Adipose tissue (tissue), 3 donors: ENCODE results near the gene TARBP1. TPM values are rescaled to one million over a fixed set of nuclear protein-coding genes. Genes with fewer than 3 reads are reported as not detected.

Source experiments
- H3K27ac ChIP-seq: one replicate; pipeline ENCODE4 v1.5.1; 2013; ENCODE audit warnings: low read depth, low read length
- WGBS, 3 donors: extraction: QIAGEN DNeasy Blood & Tissue Kit; methylation state at CpG; one replicate each; pipeline ENCODE4 v1.1.7; 2013; 5-methylcytosine and 5-hydroxymethylcytosine counted together
- polyA plus RNA-seq, 3 donors: library from polyadenylated mRNA; stranded (reverse); fragments of 200-250 nt; gene quantifications; one replicate each; pipeline ENCODE4 v1.2.3, GENCODE V29; 2013
- donor health status: healthy with polysubstance abuse.
- donor health status: Bipolar disorder and iron deficiency.
- donor health status: healthy.

Gene TARBP1
- polyA plus RNA-seq, 3 donors: 10.4 to 12.0 (median 11.0) TPM

DNA sequence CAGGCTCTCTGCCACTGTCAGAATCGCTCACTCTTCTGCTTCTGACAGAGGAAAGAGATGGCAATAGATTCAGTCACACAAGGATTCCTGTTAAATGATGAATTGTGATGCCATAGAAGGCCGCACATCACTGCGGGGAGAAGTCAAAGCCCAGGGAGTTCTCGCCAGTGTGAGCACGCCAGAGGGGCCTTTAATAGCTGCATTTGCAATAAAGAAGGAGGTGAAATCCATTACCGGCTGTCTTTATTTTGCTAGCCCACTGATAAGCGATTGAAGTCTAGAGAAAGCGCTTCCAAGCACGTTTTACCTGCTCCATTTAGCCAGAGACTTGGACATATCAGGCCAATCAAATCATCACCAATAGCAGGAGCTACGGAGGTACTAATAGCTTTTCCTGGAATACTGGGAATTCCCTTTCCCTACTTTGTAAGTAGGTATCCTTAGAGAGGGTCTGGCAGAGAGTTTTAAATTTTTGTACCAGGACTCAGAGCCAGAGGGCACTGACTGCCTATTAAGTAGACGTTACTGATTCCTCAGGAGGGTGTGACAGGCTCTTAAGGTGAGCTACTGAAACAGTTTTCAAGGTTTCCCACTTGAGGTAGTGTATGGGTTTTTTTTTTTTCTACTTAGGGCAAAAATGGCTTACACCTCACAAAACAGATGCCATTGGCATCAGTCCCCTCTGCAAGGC is 10.2 kb upstream of the TARBP1 start:
- 89 to 94% (median 92%) methylated on average over 11 of the region's 11 CpGs for WGBS, 3 donors

DNA sequence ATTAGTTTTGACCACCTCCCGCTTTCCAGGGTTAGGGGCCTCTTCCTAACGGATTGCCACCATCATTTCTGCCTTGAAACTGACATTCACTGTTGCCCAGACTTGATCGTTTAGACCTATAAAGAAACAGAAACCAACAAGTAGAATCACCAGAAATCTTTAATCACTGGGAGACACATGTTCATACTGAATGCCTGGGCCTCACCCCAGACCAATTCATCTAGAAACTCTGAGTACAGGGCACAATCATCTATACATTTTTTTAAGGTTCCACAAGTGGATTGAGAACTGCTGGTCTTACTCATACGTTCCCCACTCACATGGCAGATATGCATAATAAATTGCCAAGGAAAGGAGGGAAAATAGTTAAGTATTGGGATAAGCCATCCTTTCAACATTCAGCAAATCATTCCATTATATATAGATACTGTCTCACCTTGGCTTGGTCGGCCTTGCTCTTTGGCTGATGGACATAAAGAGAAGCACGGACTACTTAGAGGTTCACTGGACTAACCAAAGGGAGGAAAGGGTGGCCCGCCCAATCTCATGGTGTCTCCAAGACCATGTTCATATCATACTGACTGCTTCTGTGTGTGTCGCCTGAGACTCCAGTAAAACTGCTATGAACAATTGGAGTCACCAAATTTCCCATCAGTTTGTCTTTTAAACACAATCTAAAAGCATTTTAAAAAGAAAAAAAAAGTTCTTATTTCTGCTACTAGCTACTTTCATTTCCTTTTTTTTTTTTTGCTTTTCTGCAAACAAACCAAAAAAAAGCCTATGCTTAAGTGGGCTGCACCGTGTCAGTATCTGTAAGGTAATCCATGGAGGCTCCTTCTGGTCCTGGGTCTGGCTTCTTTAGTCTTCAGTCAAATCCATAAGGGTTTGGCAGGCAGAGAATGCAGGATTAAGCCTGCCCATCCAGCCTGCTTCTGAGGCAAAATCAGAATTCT is 9.4 kb upstream of the TARBP1 start:
- H3K27ac ChIP-seq: no peak overlapping the region
- 77 to 87% (median 85%) methylated on average over 9 of the region's 9 CpGs for WGBS, 3 donors

More for the DNA sequence above, 10.2 kb upstream of the TARBP1 start:
- H3K27ac ChIP-seq: no peak overlapping the region

GRCh38 chr1:234486858-234487840 is 8.2 kb upstream of the TARBP1 start:
- WGBS, 3 donors: 30 to 37% (median 31%) methylated on average over 12 of the region's 12 CpGs
- no peak overlapping the region for H3K27ac ChIP-seq

GRCh38 chr1:234484991-234485739 is 6.2 kb upstream of the TARBP1 start:
- 70 to 88% (median 87%) methylated on average over 17 of the region's 17 CpGs for WGBS, 3 donors

GRCh38 chr1:234484218-234484617 is 5.2 kb upstream of the TARBP1 start:
- no peak overlapping the region for H3K27ac ChIP-seq
- WGBS, 3 donors: 71 to 81% (median 80%) methylated on average over 3 of the region's 3 CpGs

More at GRCh38 chr1:234484991-234485739, 6.2 kb upstream of the TARBP1 start:
- no peak overlapping the region for H3K27ac ChIP-seq

GRCh38 chr1:234481771-234482170 is 2.8 kb upstream of the TARBP1 start:
- 71 to 89% (median 83%) methylated on average over 5 of the region's 5 CpGs for WGBS, 3 donors
- no peak overlapping the region for H3K27ac ChIP-seq

GRCh38 chr1:234479866-234480265 is 887 bp upstream of the TARBP1 start:
- no peak overlapping the region for H3K27ac ChIP-seq
- WGBS, 3 donors: 83 to 89% (median 89%) methylated on average over 2 of the region's 2 CpGs

DNA sequence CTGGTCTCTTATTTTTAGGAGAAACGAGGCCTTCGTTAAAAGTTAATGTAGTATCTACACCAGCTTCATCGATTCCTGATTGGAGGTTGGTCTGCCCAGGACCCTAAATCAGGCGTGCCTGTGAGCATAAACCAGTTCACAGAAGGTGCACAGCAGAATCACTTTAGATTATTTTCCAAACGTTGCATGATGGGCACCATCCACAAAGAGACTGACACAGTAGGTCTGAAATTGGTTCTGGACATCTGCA is 256 bp upstream of the TARBP1 start:
- no peak overlapping the region for H3K27ac ChIP-seq
- 8 to 19% (median 18%) methylated on average over 5 of the region's 5 CpGs for whole genome bisulfite sequencing, 3 donors

DNA sequence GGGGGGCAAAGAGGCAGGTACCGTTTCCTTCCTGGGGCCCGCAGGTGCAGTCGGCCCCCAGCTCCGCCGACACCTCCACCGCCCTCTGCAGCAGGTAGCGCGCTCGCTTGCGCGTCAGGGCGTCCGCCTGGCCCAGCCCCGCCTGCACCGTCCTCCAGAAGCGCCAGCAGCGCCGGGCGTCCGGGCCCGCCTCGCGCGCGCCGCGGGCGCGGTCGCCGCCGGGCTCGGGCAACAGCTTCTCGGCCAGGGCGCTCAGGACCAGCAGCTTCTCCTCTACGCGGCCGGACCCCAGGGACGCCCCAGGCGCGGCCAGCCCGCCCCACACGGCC is 863 bp downstream of the TARBP1 start:
- WGBS, 3 donors: 0% methylated on average over 27 to 43 of the region's 43 CpGs
- no peak overlapping the region for H3K27ac ChIP-seq

DNA sequence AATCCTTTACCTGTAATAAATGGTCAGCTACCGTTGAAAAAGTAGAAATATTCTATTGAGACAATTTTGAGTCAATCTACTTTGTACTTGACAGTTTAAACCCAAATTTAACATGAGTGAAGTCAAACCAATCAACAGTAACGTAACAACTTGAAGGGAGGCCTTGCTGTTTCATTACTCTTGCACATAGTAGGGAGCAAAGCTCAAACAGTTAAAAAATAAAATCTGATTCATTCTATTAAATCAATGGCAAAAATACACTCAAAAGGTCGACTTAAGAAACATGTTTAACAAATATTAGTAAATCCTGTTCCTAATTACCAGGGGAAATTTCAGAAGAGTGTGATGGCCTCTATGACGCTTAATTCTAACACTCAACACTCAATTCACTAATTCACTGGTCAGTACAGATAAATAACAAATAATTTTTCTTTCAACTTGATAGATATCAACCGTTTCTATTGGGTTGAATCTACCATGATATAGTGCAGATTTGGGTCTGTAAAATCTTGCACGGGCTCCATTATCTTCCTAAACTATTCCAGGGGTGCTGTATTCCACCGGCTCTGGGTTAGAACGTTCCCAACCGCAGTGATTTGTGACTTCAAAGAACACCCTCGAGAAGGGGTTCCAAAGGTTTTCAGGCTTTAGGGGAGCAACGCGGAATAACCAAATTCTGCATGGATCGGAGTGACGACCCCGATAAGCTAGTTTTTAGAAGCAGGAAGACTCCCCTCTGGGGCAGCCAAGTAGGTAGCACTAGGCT is 1.4 kb downstream of the TARBP1 start:
- no peak overlapping the region for H3K27ac ChIP-seq
- WGBS, 3 donors: 16 to 21% (median 19%) methylated on average over 15 of the region's 15 CpGs

DNA sequence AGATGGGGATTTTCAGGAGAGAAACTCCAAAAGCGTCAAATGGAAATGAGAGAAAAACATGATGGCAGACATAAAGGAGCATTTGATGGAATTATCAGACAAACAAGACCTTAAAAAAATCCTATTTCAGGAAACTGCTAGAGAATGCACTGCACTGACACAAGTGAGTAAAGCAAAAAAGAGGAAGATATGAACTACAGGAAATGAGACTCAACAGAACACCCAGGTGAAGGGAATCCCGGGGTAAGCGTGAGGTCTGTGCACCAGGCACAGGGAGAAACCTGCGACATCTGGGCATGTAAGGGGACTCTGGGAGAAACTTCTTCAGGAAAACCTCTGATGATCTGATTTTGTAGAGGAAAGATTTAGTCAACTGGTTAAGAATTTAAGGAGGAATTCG is 2.8 kb downstream of the TARBP1 start:
- H3K27ac ChIP-seq: no peak overlapping the region
- WGBS, 3 donors: 52 to 76% (median 62%) methylated on average over 5 of the region's 5 CpGs

- WGBS, 3 donors: 69 to 83% (median 71%) methylated on average over 12 of the region's 12 CpGs
- H3K27ac ChIP-seq: no peak overlapping the region
Observed at GRCh38 chr1:234475167-234475793, 3.7 kb downstream of the TARBP1 start.

DNA sequence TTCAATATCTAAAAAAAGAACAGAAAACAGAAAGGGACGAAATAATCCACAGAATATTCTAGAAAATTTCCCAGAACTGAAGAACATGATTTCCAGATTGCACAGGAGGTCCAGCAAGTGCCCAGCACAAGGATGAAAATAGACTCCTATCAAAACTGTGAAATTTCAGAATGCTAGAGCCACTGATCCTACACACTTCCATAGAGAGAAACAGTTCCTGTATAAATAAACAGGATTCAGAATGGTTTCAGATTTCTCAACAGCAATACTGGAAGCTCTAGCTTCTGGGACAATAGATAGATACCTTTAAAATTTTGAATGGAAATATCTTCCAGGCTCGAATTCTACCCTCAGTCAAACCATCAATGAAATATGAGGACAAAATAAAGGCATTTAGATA is 4.6 kb downstream of the TARBP1 start:
- no peak overlapping the region for H3K27ac ChIP-seq
- WGBS, 3 donors: 50 to 69% (median 67%) methylated on average over 2 of the region's 2 CpGs

DNA sequence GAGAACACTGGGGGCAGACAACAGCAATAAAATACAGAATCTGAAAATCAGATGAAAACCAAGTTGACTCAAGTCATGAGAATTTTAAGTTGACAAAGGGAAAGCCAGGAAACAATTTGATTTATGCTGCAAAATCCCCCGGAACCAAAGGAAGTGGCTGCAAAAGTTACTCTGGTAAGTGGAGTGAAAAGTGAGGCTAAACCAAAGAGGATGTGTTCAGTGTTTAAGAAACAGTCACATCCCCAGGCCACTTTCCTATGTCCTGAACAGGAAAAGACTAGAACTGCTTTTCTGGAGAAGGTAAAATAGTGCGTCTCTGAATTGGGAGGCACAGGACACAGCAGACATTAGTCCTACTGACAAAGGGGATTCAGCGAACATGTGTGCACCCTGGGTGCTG is 5.9 kb downstream of the TARBP1 start:
- 43 to 83% (median 44%) methylated on average over 3 of the region's 3 CpGs for WGBS, 3 donors
- H3K27ac ChIP-seq: no peak overlapping the region

- no peak overlapping the region for H3K27ac ChIP-seq
Observed at GRCh38 chr1:234469376-234469775, 9.6 kb downstream of the TARBP1 start.

- no peak overlapping the region for H3K27ac ChIP-seq
- 48 to 97% (median 96%) methylated on average over 1 of the region's 1 CpG for WGBS, 3 donors
Observed at GRCh38 chr1:234468580-234468979, 10.4 kb downstream of the TARBP1 start.

DNA sequence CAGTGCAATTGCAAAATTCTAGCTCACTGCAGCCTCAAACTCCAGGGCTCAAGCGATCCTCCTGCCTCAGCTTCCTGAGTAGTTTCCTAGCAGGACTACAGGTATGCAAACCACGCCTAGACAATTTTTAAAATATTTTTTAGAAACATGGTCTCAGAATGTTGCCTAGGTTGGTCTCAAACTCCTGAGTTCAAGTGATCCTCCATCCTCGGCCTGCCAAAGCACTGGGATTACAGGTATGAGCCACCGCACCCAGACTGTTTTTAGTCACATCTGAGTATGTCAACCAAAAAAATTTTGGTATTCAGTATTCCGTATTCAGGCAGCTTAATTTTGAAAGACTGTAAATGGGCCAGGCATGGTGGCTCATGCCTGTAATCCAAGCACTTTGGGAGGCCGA is 11.2 kb downstream of the TARBP1 start:
- 79 to 91% (median 88%) methylated on average over 6 of the region's 6 CpGs for WGBS, 3 donors
- H3K27ac ChIP-seq: no peak overlapping the region
